GM12874 (cell line): ENCODE data around the gene PRIMA1.

ENCODE experiments used
- TF ChIP-seq, protein P1 (sequence below): IDR thresholded peaks from 2 replicates; pipeline ENCODE4 v1.5.1; 2011; ENCODE audit warnings: low read depth, mild to moderate bottlenecking, control low read depth, low read length, moderate library complexity; ENCODE audit not compliant: insufficient read depth

The PRIMA1 gene

DNA sequence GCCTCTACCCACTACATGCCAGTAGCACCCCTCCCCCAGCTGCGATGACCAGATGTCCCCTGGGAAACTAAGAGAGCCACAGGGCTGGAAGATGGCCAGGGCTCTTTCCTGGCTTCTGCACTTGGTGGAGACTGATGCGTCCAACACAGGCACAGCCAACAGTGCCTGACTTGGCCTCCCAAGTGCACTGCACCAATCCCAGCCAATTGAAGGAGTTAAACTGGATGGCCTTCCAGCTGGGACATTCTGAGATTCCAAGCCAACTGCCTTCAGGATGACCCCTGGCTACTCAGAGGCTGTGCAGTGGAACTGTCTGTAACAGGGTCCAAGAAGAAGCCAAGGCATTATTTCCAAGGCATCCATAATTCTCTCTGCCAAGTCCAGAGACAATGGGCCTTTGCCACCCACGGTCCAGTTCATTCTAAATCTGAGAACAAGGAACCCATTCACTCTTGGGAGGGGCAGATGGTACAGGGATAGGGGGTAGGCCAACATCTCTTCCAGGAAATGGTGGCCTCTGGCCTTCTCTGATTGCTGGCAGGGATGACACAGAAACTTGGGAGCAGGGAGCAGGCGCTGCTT is 35.2 kb downstream of the PRIMA1 start:
- TF ChIP-seq, protein P1, sequence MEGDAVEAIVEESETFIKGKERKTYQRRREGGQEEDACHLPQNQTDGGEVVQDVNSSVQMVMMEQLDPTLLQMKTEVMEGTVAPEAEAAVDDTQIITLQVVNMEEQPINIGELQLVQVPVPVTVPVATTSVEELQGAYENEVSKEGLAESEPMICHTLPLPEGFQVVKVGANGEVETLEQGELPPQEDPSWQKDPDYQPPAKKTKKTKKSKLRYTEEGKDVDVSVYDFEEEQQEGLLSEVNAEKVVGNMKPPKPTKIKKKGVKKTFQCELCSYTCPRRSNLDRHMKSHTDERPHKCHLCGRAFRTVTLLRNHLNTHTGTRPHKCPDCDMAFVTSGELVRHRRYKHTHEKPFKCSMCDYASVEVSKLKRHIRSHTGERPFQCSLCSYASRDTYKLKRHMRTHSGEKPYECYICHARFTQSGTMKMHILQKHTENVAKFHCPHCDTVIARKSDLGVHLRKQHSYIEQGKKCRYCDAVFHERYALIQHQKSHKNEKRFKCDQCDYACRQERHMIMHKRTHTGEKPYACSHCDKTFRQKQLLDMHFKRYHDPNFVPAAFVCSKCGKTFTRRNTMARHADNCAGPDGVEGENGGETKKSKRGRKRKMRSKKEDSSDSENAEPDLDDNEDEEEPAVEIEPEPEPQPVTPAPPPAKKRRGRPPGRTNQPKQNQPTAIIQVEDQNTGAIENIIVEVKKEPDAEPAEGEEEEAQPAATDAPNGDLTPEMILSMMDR, result no peak

DNA sequence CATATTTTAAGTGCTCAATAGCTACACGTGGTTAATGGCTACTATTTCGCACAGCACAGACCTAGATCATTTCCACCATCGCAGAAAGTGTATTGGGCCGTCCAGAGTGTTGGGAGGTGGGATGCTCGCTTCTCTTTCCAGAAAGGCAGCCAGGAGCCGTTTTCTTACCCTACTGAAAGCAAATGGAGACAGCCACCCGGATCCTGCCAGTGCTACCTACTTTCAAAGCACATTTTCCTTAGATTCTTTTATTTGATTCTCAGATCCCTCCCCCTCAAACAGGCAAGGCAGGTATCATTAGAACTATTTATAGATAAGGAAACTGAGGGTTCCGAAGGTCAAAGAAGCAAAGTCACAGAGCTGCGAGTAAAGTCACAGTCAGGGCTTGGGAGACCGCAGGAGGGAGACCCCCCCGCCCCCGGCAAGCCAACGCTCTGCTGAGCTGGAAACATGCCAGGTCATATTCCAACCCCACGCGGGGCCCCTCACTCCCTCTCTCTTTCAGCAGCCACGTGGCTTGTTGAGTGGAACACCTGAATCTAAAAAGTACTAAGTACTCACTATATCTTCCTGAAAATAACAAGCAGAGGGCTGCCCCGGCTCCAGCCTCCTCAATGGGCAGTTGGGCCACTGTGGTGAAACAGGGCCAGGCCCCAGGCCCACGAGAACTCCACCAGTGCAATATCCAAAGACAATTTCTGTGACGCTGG is 36.2 kb downstream of the PRIMA1 start:
- TF ChIP-seq, protein P1, result no peak

DNA sequence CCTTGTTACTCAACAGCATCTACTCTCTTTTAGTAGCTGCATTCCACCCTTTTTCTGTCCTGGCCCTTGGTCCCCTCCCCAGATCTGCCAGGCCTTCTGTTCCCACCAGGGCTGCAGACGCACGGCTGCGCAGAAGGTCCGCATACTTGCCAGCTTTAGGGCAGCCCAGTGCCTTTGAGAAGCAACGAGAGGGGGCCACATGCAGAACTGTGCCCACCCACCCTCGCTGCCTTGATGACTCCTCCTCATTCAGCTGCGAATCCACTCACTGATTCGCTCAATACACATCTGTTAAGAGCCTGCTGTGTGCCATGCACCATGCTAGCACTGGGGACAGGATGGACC is 39.2 kb downstream of the PRIMA1 start:
- TF ChIP-seq, protein P1, result no peak

DNA sequence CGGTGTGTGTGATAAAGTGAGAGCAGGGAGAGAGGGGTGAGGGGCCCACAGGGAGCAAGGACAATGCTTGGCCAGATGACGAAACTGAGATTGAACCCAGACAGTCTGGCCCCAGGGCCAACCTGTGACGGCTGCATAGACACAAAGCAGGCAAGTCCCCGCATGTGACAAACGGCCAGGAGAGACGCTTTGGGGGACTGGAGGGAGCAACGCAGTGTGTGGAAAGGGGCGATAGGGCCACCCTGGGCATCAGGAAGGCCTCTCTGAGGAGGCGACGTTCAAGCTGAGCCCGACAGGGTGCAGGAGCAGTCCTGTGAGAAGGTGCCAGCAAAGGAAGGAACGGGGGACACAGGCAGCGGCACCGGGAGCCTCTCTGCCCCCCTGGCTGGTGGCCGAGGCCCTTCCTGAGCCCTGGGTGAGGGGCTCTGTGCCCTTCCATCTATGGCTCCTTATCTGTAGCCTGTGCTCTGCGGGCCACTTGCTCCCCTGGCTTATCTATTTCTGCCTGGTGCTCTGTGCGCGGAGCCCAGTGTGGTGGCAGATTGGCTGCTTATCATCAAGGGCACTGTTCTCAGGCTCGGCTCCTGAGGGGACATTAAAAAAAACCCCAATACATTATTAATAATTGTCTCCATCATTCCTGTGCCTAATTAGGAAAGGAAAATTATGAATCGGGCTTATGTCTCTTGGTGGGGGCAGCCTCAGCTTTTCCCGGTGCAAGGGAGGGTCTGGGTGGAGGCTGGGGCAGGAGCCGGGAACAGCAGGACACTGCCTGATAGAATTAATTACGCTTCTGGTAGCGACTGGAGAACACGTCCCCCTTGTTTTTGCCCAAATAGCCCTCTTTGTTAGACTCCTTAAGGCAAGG is 39.8 kb downstream of the PRIMA1 start:
- TF ChIP-seq, protein P1, result no peak

DNA sequence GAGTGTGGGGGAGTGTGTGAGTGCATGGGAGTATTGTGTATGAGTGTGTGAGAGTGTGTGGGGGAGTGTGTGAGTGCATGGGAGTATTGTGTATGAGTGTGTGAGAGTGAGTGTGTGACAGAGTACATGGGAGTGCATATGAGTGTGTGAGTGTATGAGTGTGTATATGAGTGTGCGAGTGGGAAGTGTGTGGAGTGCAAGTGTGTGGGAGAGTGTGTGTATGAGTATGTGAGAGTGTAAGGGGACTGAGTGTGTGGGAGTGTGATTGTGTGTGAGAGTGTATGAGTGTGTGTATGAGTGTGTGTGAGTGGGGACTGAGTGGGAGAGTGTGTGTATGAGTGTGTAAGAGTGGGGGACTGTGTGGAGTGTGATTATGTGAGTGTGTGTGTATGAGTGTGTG is 40.7 kb downstream of the PRIMA1 start:
- TF ChIP-seq, protein P1, result no peak

DNA sequence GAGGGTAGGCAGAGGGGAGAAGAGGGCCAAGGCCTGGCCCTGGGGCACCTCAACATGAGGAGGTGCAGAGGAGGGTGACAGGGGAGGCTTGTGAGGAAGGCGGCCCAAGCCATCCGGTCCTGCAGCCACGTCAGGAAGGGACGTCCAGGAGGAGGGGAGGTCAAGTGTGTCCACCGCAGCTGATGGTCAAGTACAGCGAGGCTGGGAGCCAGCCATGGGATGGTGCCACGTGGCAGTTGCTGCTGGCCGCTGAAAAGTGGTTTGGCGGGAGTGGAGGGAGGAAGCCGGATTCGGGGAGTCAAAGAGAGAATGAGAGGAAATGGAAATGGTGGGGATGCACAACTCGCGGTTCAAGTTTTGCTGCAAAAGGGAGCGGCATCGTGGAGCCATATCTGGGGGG is 41.2 kb downstream of the PRIMA1 start:
- TF ChIP-seq, protein P1, result no peak

DNA sequence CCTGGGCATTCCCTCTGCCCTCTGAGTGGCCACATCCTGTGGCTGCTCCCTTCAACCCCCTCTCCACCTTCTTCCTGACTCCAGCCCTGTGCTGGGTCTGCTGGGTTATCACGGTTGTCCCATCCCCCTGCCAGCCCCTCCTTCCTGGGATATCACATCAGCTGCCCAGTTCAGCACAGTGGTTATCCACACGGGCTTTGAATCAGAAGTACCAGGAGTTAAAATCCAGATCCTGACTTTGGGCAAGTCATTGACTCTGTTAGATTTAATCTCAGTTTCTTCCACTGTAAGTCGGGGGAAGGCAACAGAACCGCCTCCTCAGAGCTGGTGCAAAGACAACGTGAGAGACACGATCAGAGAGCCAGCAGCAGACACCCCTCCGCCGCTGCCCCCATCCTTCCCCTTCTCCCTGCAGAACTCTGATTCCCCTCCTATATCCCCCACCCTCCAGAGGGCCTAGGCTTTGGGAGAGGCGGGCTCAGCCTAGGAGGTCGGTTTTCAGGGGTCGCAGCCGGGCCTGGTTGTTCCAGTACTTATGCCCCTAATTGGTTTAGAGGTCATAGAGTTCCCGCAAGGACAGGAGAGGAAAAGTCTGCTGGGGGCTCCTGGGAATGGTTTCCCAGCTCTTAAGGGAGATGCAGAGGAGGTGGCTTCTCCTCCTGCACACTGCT is 42.5 kb downstream of the PRIMA1 start:
- TF ChIP-seq, protein P1, result no peak
